HEK293T (cell line): ENCODE data around the gene RSPH3.

Experiments
- ARNT ChIP-seq: fragments of 450-650 bp; IDR thresholded peaks from 2 replicates; pipeline ENCODE4 v1.6.1; 2017; ENCODE audit warnings: mild to moderate bottlenecking
- BHLHE40 ChIP-seq: fragments of 450-650 bp; IDR thresholded peaks from 2 replicates; pipeline ENCODE4 v1.6.1; 2016; ENCODE audit warnings: mild to moderate bottlenecking, moderate library complexity, borderline replicate concordance
- ELF4 ChIP-seq: fragments of 450-650 bp; IDR thresholded peaks from 2 replicates; pipeline ENCODE4 v1.6.1; 2017; ENCODE audit warnings: antibody characterized with exemption
- FOXA1 ChIP-seq: fragments of 450-650 bp; IDR thresholded peaks from 2 replicates; pipeline ENCODE4 v1.6.1; 2016; ENCODE audit warnings: mild to moderate bottlenecking
- FOXM1 ChIP-seq: fragments of 450-650 bp; IDR thresholded peaks from 2 replicates; pipeline ENCODE4 v1.6.1; 2017; ENCODE audit warnings: mild to moderate bottlenecking, borderline replicate concordance
- HDGF ChIP-seq: fragments of 450-650 bp; IDR thresholded peaks from 2 replicates; pipeline ENCODE4 v1.6.1; 2017; ENCODE audit warnings: antibody characterized with exemption, borderline replicate concordance
- L3MBTL2 ChIP-seq: fragments of 450-650 bp; conservative IDR thresholded peaks from 2 replicates; pipeline ENCODE4 v1.6.1; 2016; ENCODE audit warnings: mild to moderate bottlenecking
- LEF1 ChIP-seq: fragments of 450-650 bp; IDR thresholded peaks from 2 replicates; pipeline ENCODE4 v1.6.1; 2017; ENCODE audit warnings: mild to moderate bottlenecking, borderline replicate concordance
- SP1 ChIP-seq: fragments of 450-650 bp; IDR thresholded peaks from 2 replicates; pipeline ENCODE4 v1.6.1; 2017
- SUZ12 ChIP-seq: fragments of 450-650 bp; IDR thresholded peaks from 2 replicates; pipeline ENCODE4 v1.6.1; 2016; ENCODE audit warnings: mild to moderate bottlenecking
- TARDBP ChIP-seq: fragments of 450-650 bp; IDR thresholded peaks from 2 replicates; pipeline ENCODE4 v1.6.1; 2016
- ZNF384 ChIP-seq: fragments of 450-650 bp; IDR thresholded peaks from 2 replicates; pipeline ENCODE4 v1.6.1; 2016

- no peak for TF ChIP-seq SUZ12
- TF ChIP-seq LEF1 = no peak
- TF ChIP-seq FOXA1 = no peak
- no peak for TF ChIP-seq FOXM1
- TF ChIP-seq ZNF384 = no peak
- no peak for TF ChIP-seq TARDBP
- TF ChIP-seq ELF4 = no peak
- TF ChIP-seq ARNT = no peak
- no peak for TF ChIP-seq BHLHE40
- TF ChIP-seq SP1 = no peak
- no peak for TF ChIP-seq L3MBTL2
- no peak for TF ChIP-seq HDGF
Observed at GRCh38 chr6:159041181-159041580, 41.2 kb upstream of the RSPH3 start.
